Measurements from ENCODE around the gene S1PR3.
A peak's percentile ranks its signal among the peaks of the same experiment; 100 is the strongest.

Gene S1PR3

GRCh38 chr9:88947581-88948573, 43.4 kb upstream of the S1PR3 start:
- no CpG with 5 or more reads among the region's 5 CpGs for WGBS (ENCODE audit: extremely low coverage, insufficient coverage, insufficient read length)
- no peak overlapping the region for H4K12ac ChIP-seq (ENCODE audit: low read depth, low read length)
- no peaks in the 10 kb centered on the region for H3K79me2 ChIP-seq (ENCODE audit: control insufficient read depth, insufficient read depth, low read length, poor library complexity)
- H2BK5ac ChIP-seq (ENCODE audit: low read depth, low read length, poor library complexity) = no peak overlapping the region
- peak overlapping the region; percentile 31 for H3K23ac ChIP-seq (ENCODE audit: low read length)
- no peaks in the 10 kb centered on the region for H3K79me1 ChIP-seq (ENCODE audit: low read length)
- no peak overlapping the region for H4K8ac ChIP-seq (ENCODE audit: low read depth, low read length)
- no peak overlapping the region for H2BK12ac ChIP-seq (ENCODE audit: low read length)
- no peak overlapping the region for H3K4me2 ChIP-seq (ENCODE audit: low read length)
- H3K9ac ChIP-seq (ENCODE audit: low read length) = peak overlapping the region; percentile 14
- no peak overlapping the region for H2BK120ac ChIP-seq (ENCODE audit: insufficient read depth, low read length, poor library complexity)
- H3K27me3 ChIP-seq (ENCODE audit: insufficient read depth, low read length) = no peaks in the 10 kb centered on the region
- peaks cover 6% of the 10 kb centered on the region for H3K9me3 ChIP-seq (ENCODE audit: insufficient read depth, low read depth, low read length)
- peaks cover 0 to 4% of the 10 kb centered on the region in 2 experiments for H3K4me1 ChIP-seq (ENCODE audit: control insufficient read depth in 1 of 2, insufficient read depth in 2 of 2, low read length in 2 of 2)
- no peak overlapping the region for H3K27ac ChIP-seq (ENCODE audit: low read depth, low read length)
- H2AFZ ChIP-seq (ENCODE audit: insufficient read depth, low read length, poor library complexity) = no peak overlapping the region
- no peaks in the 10 kb centered on the region for H3K36me3 ChIP-seq (ENCODE audit: control insufficient read depth in 1 of 2, insufficient read depth in 2 of 2, low read length in 2 of 2)
- H3K4ac ChIP-seq (ENCODE audit: low read depth, low read length) = no peak overlapping the region
- H3K4me3 ChIP-seq (ENCODE audit: low read depth, low read length) = peak overlapping the region; percentile 59
- no peak for DNase-seq
- no peak overlapping the region for H2AK5ac ChIP-seq (ENCODE audit: low read length)
- no peak overlapping the region for H3K14ac ChIP-seq (ENCODE audit: low read length)
- H4K91ac ChIP-seq (ENCODE audit: low read depth, low read length) = no peak overlapping the region
- H3K18ac ChIP-seq (ENCODE audit: low read length) = no peak overlapping the region

GRCh38 chr9:88949425-88949824, 41.8 kb upstream of the S1PR3 start:
- Histone ChIP-seq H4K91ac (ENCODE audit: low read depth, low read length) (no peak overlapping the region), H3K18ac (ENCODE audit: low read length) (no peak overlapping the region), H2BK5ac (ENCODE audit: low read depth, low read length, poor library complexity) (no peak overlapping the region), H3K36me3 (ENCODE audit: control insufficient read depth in 1 of 2, insufficient read depth in 2 of 2, low read length in 2 of 2) (no peaks in the 10 kb centered on the region), H2BK120ac (ENCODE audit: insufficient read depth, low read length, poor library complexity) (no peak overlapping the region), H2BK12ac (ENCODE audit: low read length) (no peak overlapping the region), H4K8ac (ENCODE audit: low read depth, low read length) (no peak overlapping the region), H3K4me3 (ENCODE audit: low read depth, low read length) (no peak overlapping the region), H3K79me1 (ENCODE audit: low read length) (no peaks in the 10 kb centered on the region), H3K9ac (ENCODE audit: low read length) (no peak overlapping the region), H2AFZ (ENCODE audit: insufficient read depth, low read length, poor library complexity) (no peak overlapping the region), H3K4me1 (ENCODE audit: control insufficient read depth in 1 of 2, insufficient read depth in 2 of 2, low read length in 2 of 2) (peaks cover 4 to 11% of the 10 kb centered on the region in 2 experiments), H3K9me3 (ENCODE audit: insufficient read depth, low read depth, low read length) (peaks cover 7% of the 10 kb centered on the region), H3K27ac (ENCODE audit: low read depth, low read length) (no peak overlapping the region), H3K14ac (ENCODE audit: low read length) (no peak overlapping the region), H3K27me3 (ENCODE audit: insufficient read depth, low read length) (no peaks in the 10 kb centered on the region), H3K4ac (ENCODE audit: low read depth, low read length) (no peak overlapping the region), H3K4me2 (ENCODE audit: low read length) (no peak overlapping the region), H3K79me2 (ENCODE audit: control insufficient read depth, insufficient read depth, low read length, poor library complexity) (no peaks in the 10 kb centered on the region), H4K12ac (ENCODE audit: low read depth, low read length) (no peak overlapping the region), H2AK5ac (ENCODE audit: low read length) (no peak overlapping the region), H3K23ac (ENCODE audit: low read length) (no peak overlapping the region)
- DNase-seq = no peak
- no CpG with 5 or more reads among the region's 9 CpGs for WGBS (ENCODE audit: extremely low coverage, insufficient coverage, insufficient read length)

- no peak for DNase-seq
- WGBS (ENCODE audit: extremely low coverage, insufficient coverage, insufficient read length) = no CpG with 5 or more reads among the region's 1 CpG
- Histone ChIP-seq H3K9me3 (ENCODE audit: insufficient read depth, low read depth, low read length) (peaks cover 7% of the 10 kb centered on the region), H2AK5ac (ENCODE audit: low read length) (no peak overlapping the region), H3K4me2 (ENCODE audit: low read length) (no peak overlapping the region), H3K14ac (ENCODE audit: low read length) (no peak overlapping the region), H3K27me3 (ENCODE audit: insufficient read depth, low read length) (no peaks in the 10 kb centered on the region), H4K8ac (ENCODE audit: low read depth, low read length) (no peak overlapping the region), H3K18ac (ENCODE audit: low read length) (no peak overlapping the region), H3K36me3 (ENCODE audit: control insufficient read depth in 1 of 2, insufficient read depth in 2 of 2, low read length in 2 of 2) (no peaks in the 10 kb centered on the region), H2AFZ (ENCODE audit: insufficient read depth, low read length, poor library complexity) (no peak overlapping the region), H4K91ac (ENCODE audit: low read depth, low read length) (no peak overlapping the region), H2BK12ac (ENCODE audit: low read length) (no peak overlapping the region), H3K27ac (ENCODE audit: low read depth, low read length) (no peak overlapping the region), H2BK120ac (ENCODE audit: insufficient read depth, low read length, poor library complexity) (no peak overlapping the region), H4K12ac (ENCODE audit: low read depth, low read length) (no peak overlapping the region), H3K9ac (ENCODE audit: low read length) (no peak overlapping the region), H3K79me1 (ENCODE audit: low read length) (no peaks in the 10 kb centered on the region), H3K4me3 (ENCODE audit: low read depth, low read length) (no peak overlapping the region), H3K4me1 (ENCODE audit: control insufficient read depth in 1 of 2, insufficient read depth in 2 of 2, low read length in 2 of 2) (peaks cover 4 to 11% of the 10 kb centered on the region in 2 experiments), H3K23ac (ENCODE audit: low read length) (no peak overlapping the region), H3K4ac (ENCODE audit: low read depth, low read length) (no peak overlapping the region), H2BK5ac (ENCODE audit: low read depth, low read length, poor library complexity) (no peak overlapping the region), H3K79me2 (ENCODE audit: control insufficient read depth, insufficient read depth, low read length, poor library complexity) (no peaks in the 10 kb centered on the region)
Measured at GRCh38 chr9:88949961-88950340, 41.3 kb upstream of the S1PR3 start.

GRCh38 chr9:88950341-88951154, 40.7 kb upstream of the S1PR3 start:
- WGBS (ENCODE audit: extremely low coverage, insufficient coverage, insufficient read length) = no CpG with 5 or more reads among the region's 10 CpGs
- Histone ChIP-seq H2AK5ac (ENCODE audit: low read length) (no peak overlapping the region), H2BK5ac (ENCODE audit: low read depth, low read length, poor library complexity) (no peak overlapping the region), H2AFZ (ENCODE audit: insufficient read depth, low read length, poor library complexity) (no peak overlapping the region), H3K9ac (ENCODE audit: low read length) (no peak overlapping the region), H3K79me1 (ENCODE audit: low read length) (no peaks in the 10 kb centered on the region), H3K4me3 (ENCODE audit: low read depth, low read length) (no peak overlapping the region), H3K27ac (ENCODE audit: low read depth, low read length) (no peak overlapping the region), H3K14ac (ENCODE audit: low read length) (no peak overlapping the region), H3K4ac (ENCODE audit: low read depth, low read length) (no peak overlapping the region), H2BK12ac (ENCODE audit: low read length) (no peak overlapping the region), H3K4me2 (ENCODE audit: low read length) (no peak overlapping the region), H3K18ac (ENCODE audit: low read length) (no peak overlapping the region), H3K79me2 (ENCODE audit: control insufficient read depth, insufficient read depth, low read length, poor library complexity) (no peaks in the 10 kb centered on the region), H3K4me1 (ENCODE audit: control insufficient read depth in 1 of 2, insufficient read depth in 2 of 2, low read length in 2 of 2) (peaks cover 4 to 11% of the 10 kb centered on the region in 2 experiments), H3K9me3 (ENCODE audit: insufficient read depth, low read depth, low read length) (peaks cover 7% of the 10 kb centered on the region), H4K12ac (ENCODE audit: low read depth, low read length) (no peak overlapping the region), H3K36me3 (ENCODE audit: control insufficient read depth in 1 of 2, insufficient read depth in 2 of 2, low read length in 2 of 2) (no peaks in the 10 kb centered on the region), H2BK120ac (ENCODE audit: insufficient read depth, low read length, poor library complexity) (no peak overlapping the region), H4K91ac (ENCODE audit: low read depth, low read length) (no peak overlapping the region), H3K27me3 (ENCODE audit: insufficient read depth, low read length) (no peaks in the 10 kb centered on the region), H4K8ac (ENCODE audit: low read depth, low read length) (no peak overlapping the region), H3K23ac (ENCODE audit: low read length) (no peak overlapping the region)
- peak in 1 of 2 donors; percentile 42 for DNase-seq

Measured in trophoblast cell (in vitro differentiated cells and primary cell).